Mesendoderm (in vitro differentiated cells): ENCODE results near the gene SPDYA.
"Not testable (repeated sequence)": the region's sequence is repeated elsewhere in the genome, so short reads cannot be mapped to it uniquely, and the experiment has no call there.

Experiments used
- DNase-seq: peaks from one replicate; pipeline ENCODE4 v3.0.0; 2013
- H2AK5ac ChIP-seq: 2 replicates; pipeline ENCODE4 v1.6.1; 2013; ENCODE audit warnings: low read length, inconsistent platforms
- H2BK120ac ChIP-seq: 2 replicates; pipeline ENCODE4 v1.6.1; 2013; ENCODE audit warnings: low read depth, mild to moderate bottlenecking, low read length, moderate library complexity, mixed read lengths
- H2BK15ac ChIP-seq: replicated peaks from 2 replicates; pipeline ENCODE4 v1.6.1; 2013; ENCODE audit warnings: low read depth, mild to moderate bottlenecking, moderate library complexity
- H2BK5ac ChIP-seq: 2 replicates; pipeline ENCODE4 v1.6.1; 2013; ENCODE audit warnings: low read length, inconsistent platforms
- H3K18ac ChIP-seq: 2 replicates; pipeline ENCODE4 v1.6.1; 2013; ENCODE audit warnings: mild to moderate bottlenecking, low read length, mixed read lengths
- H3K23ac ChIP-seq: one replicate; pipeline ENCODE4 v1.6.1; 2013; ENCODE audit warnings: low read length
- H3K27ac ChIP-seq: 2 replicates; pipeline ENCODE4 v1.5.1; 2013; ENCODE audit warnings: low read depth, mild to moderate bottlenecking, inconsistent platforms, low read length, moderate library complexity
- H3K27me3 ChIP-seq: 2 replicates; pipeline ENCODE4 v1.6.1; 2013; ENCODE audit warnings: low read length, control low read depth, mild to moderate bottlenecking, inconsistent platforms; ENCODE audit not compliant: insufficient read depth, poor library complexity
- H3K36me3 ChIP-seq: 2 replicates; pipeline ENCODE4 v1.6.1; 2013; ENCODE audit warnings: low read length, inconsistent platforms; ENCODE audit not compliant: control insufficient read depth, insufficient read depth
- H3K4ac ChIP-seq: one replicate; pipeline ENCODE4 v1.6.1; 2013; ENCODE audit warnings: low read depth, mild to moderate bottlenecking, low read length, moderate library complexity
- H3K4me1 ChIP-seq: 2 replicates; pipeline ENCODE4 v1.6.1; 2013; ENCODE audit warnings: low read depth, low read length, inconsistent platforms; ENCODE audit not compliant: control insufficient read depth
- H3K4me2 ChIP-seq: 2 replicates; pipeline ENCODE4 v1.6.1; 2013; ENCODE audit warnings: low read length
- H3K4me3 ChIP-seq: 2 replicates; pipeline ENCODE4 v1.5.1; 2013; ENCODE audit warnings: mild to moderate bottlenecking, low read length
- H3K56ac ChIP-seq: one replicate; pipeline ENCODE4 v1.6.1; 2013; ENCODE audit warnings: low read length
- H3K79me1 ChIP-seq: 2 replicates; pipeline ENCODE4 v1.6.1; 2013; ENCODE audit warnings: low read length, inconsistent platforms
- H3K79me2 ChIP-seq: 2 replicates; pipeline ENCODE4 v1.6.1; 2013; ENCODE audit warnings: mild to moderate bottlenecking, low read length; ENCODE audit not compliant: control insufficient read depth, insufficient read depth
- H3K9ac ChIP-seq: 2 replicates; pipeline ENCODE4 v1.6.1; 2013; ENCODE audit warnings: low read length, inconsistent platforms
- H4K5ac ChIP-seq: one replicate; pipeline ENCODE4 v1.6.1; 2013; ENCODE audit warnings: low read length
- H4K8ac ChIP-seq: one replicate; pipeline ENCODE4 v1.6.1; 2013; ENCODE audit warnings: low read depth, mild to moderate bottlenecking, control low read depth, low read length, moderate library complexity
- WGBS: extraction: QIAGEN DNeasy Blood & Tissue Kit; methylation state at CpG from one replicate; pipeline ENCODE4 v1.1.7; 2013; ENCODE audit warnings: low lambda C conversion rate, missing lambda C conversion rate; ENCODE audit not compliant: insufficient coverage; ENCODE audit errors: extremely low coverage; 5-methylcytosine and 5-hydroxymethylcytosine counted together

Gene SPDYA

DNA sequence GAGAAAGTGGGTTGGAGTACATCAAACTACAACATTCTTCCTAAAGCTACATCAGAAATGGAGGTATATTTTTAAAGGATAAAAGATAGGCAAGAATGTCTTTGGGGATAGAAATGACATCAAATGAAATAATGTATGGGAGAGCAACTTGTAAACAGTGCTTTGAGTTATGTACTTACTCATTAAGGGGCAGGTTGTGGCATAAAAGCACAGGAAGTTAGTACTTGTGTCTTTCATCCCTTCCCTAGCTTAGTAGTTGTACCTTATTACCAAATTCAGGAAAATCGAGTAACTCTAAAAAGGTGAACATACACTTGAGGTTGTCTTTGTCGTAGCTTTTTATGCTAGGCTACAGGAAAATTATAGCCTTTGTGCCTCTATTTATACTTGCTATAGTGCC lies 30.1 kb upstream of the SPDYA start:
- Histone ChIP-seq H3K23ac (no peak overlapping the region), H4K5ac (no peak overlapping the region), H3K27me3 (no peaks in the 10 kb centered on the region), H3K4me3 (no peak overlapping the region), H3K56ac (no peak overlapping the region), H3K4ac (no peak overlapping the region), H3K79me1 (peaks cover 4% of the 10 kb centered on the region), H3K4me1 (no peaks in the 10 kb centered on the region), H2AK5ac (no peak overlapping the region), H3K36me3 (peaks cover 2% of the 10 kb centered on the region), H4K8ac (no peak overlapping the region), H3K79me2 (peaks cover 4% of the 10 kb centered on the region), H3K4me2 (no peak overlapping the region), H3K27ac (no peak overlapping the region), H2BK5ac (no peak overlapping the region), H3K9ac (no peak overlapping the region), H2BK120ac (no peak overlapping the region), H2BK15ac (no peak overlapping the region), H3K18ac (no peak overlapping the region)
- no peak for DNase-seq
- no CpG with 5 or more reads among the region's 2 CpGs for WGBS

GRCh38 chr2:28782423-28782822 lies 28.2 kb upstream of the SPDYA start:
- no peak overlapping the region for H3K27ac ChIP-seq
- H3K4ac ChIP-seq, result no peak overlapping the region
- H3K27me3 ChIP-seq, result no peaks in the 10 kb centered on the region
- WGBS, result 84% methylated on average over 3 of the region's 3 CpGs
- H3K18ac ChIP-seq, result no peak overlapping the region
- H3K9ac ChIP-seq, result no peak overlapping the region
- no peaks in the 10 kb centered on the region for H3K79me2 ChIP-seq
- no peak overlapping the region for H4K8ac ChIP-seq
- peaks cover 2% of the 10 kb centered on the region for H3K36me3 ChIP-seq
- H2BK5ac ChIP-seq, result no peak overlapping the region
- no peak overlapping the region for H3K4me3 ChIP-seq
- no peak overlapping the region for H3K23ac ChIP-seq
- H2AK5ac ChIP-seq, result no peak overlapping the region
- no peaks in the 10 kb centered on the region for H3K4me1 ChIP-seq
- no peak overlapping the region for H2BK120ac ChIP-seq
- H3K56ac ChIP-seq, result no peak overlapping the region
- H3K79me1 ChIP-seq, result peaks cover 2% of the 10 kb centered on the region
- DNase-seq, result no peak
- no peak overlapping the region for H2BK15ac ChIP-seq
- H4K5ac ChIP-seq, result no peak overlapping the region
- H3K4me2 ChIP-seq, result no peak overlapping the region

DNA sequence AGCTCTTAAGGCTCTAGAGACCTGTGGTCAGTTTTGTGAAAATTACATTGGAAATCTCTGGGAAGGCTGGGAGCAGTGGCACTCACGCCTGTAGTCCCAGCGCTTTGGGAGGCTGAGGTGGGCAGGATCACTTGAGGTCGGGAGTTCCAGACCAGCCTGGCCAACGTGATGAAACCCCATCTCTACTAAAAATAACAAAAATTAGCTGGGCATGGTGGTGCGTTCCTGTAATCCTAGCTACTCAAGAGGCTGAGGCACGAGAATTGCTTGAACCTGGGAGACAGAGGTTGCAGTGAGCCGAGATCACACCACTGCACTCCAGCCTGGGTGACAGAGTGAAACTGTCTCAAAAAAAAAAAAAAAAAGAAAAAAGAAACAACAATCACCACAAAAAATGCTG lies 26.1 kb upstream of the SPDYA start:
- not testable (repeated sequence) for H2BK5ac ChIP-seq

GRCh38 chr2:28796620-28797019 lies 14.0 kb upstream of the SPDYA start:
- Histone ChIP-seq H3K36me3 (peaks cover 1% of the 10 kb centered on the region), H3K27ac (no peak overlapping the region), H3K4me3 (no peak overlapping the region), H3K79me2 (peaks cover 8% of the 10 kb centered on the region), H3K9ac (no peak overlapping the region), H2BK5ac (no peak overlapping the region), H3K4me1 (no peaks in the 10 kb centered on the region), H2AK5ac (no peak overlapping the region), H2BK120ac (no peak overlapping the region), H3K79me1 (peaks cover 2% of the 10 kb centered on the region), H4K8ac (no peak overlapping the region), H2BK15ac (no peak overlapping the region), H3K4ac (no peak overlapping the region), H3K27me3 (no peaks in the 10 kb centered on the region), H3K23ac (no peak overlapping the region), H3K56ac (no peak overlapping the region), H4K5ac (no peak overlapping the region), H3K4me2 (no peak overlapping the region), H3K18ac (no peak overlapping the region)
- whole genome bisulfite sequencing, result no CpG with 5 or more reads among the region's 4 CpGs
- DNase-seq, result no peak

More for the DNA sequence above, 26.1 kb upstream of the SPDYA start:
- H4K8ac ChIP-seq, H2BK120ac ChIP-seq, H3K79me2 ChIP-seq, H2AK5ac ChIP-seq, H3K56ac ChIP-seq, H4K5ac ChIP-seq, H3K18ac ChIP-seq, DNase-seq, H3K4ac ChIP-seq, H3K4me2 ChIP-seq, H3K9ac ChIP-seq, H3K27me3 ChIP-seq, H3K27ac ChIP-seq, H3K23ac ChIP-seq, H2BK15ac ChIP-seq, H3K36me3 ChIP-seq, H3K4me1 ChIP-seq, H3K4me3 ChIP-seq, H3K79me1 ChIP-seq: not testable (repeated sequence)
- no CpG with 5 or more reads among the region's 7 CpGs for WGBS

GRCh38 chr2:28801726-28802125 lies 8.9 kb upstream of the SPDYA start:
- no peaks in the 10 kb centered on the region for H3K36me3 ChIP-seq

GRCh38 chr2:28802975-28803429 lies 7.6 kb upstream of the SPDYA start:
- H3K4ac ChIP-seq, result no peak overlapping the region
- H3K27me3 ChIP-seq, result no peaks in the 10 kb centered on the region
- no peak overlapping the region for H3K56ac ChIP-seq
- no peaks in the 10 kb centered on the region for H3K79me2 ChIP-seq
- no peaks in the 10 kb centered on the region for H3K79me1 ChIP-seq
- H3K4me3 ChIP-seq, result no peak overlapping the region
- no peak overlapping the region for H4K8ac ChIP-seq
- no peak overlapping the region for H2BK5ac ChIP-seq
- no peak overlapping the region for H2BK15ac ChIP-seq
- no peak overlapping the region for H3K9ac ChIP-seq
- H2AK5ac ChIP-seq, result no peak overlapping the region
- no peak overlapping the region for H3K27ac ChIP-seq
- no CpG with 5 or more reads among the region's 4 CpGs for WGBS
- H3K36me3 ChIP-seq, result no peaks in the 10 kb centered on the region
- no peaks in the 10 kb centered on the region for H3K4me1 ChIP-seq
- peak overlapping the region; percentile 28 for H3K18ac ChIP-seq
- peak; percentile 64 for DNase-seq
- H2BK120ac ChIP-seq, result no peak overlapping the region
- no peak overlapping the region for H4K5ac ChIP-seq
- H3K4me2 ChIP-seq, result no peak overlapping the region
- no peak overlapping the region for H3K23ac ChIP-seq

More at GRCh38 chr2:28801726-28802125, 8.9 kb upstream of the SPDYA start:
- no peak for DNase-seq
- Histone ChIP-seq H3K56ac (no peak overlapping the region), H2AK5ac (no peak overlapping the region), H3K4ac (no peak overlapping the region), H4K5ac (no peak overlapping the region), H3K79me1 (peaks cover 2% of the 10 kb centered on the region), H2BK120ac (no peak overlapping the region), H3K4me3 (no peak overlapping the region), H3K79me2 (peaks cover 2% of the 10 kb centered on the region), H3K4me1 (no peaks in the 10 kb centered on the region), H3K9ac (no peak overlapping the region), H3K27ac (no peak overlapping the region), H4K8ac (no peak overlapping the region), H2BK5ac (no peak overlapping the region), H3K4me2 (no peak overlapping the region), H2BK15ac (no peak overlapping the region), H3K18ac (no peak overlapping the region), H3K27me3 (no peaks in the 10 kb centered on the region), H3K23ac (no peak overlapping the region)
- no CpG with 5 or more reads among the region's 3 CpGs for WGBS
